GM11168 (cell line): ENCODE measurements around the gene INPP4A.

Experiments used
- in situ Hi-C: fragments of 300-500 bp; cut with MboI; formaldehyde crosslinking; loops from one replicate; pipeline ENCODE4 v1.12.0; 2022; ENCODE audit warnings: low sequenced_read_pairs; ENCODE audit not compliant: unreplicated experiment

The INPP4A gene

GRCh38 chr2:98605076-98605475 is 160.4 kb downstream of the INPP4A start:
- in situ Hi-C loops = no loop called here

GRCh38 chr2:98606431-98606830 is 161.8 kb downstream of the INPP4A start:
- in situ Hi-C loops = no loop called here

- in situ Hi-C loops = no loop called here
These were observed 162.4 kb downstream of the INPP4A start for GRCh38 chr2:98607104-98607503.

- in situ Hi-C loops = no loop called here
These were observed 163.1 kb downstream of the INPP4A start for GRCh38 chr2:98607741-98608115.

- in situ Hi-C loops = no loop called here
These were observed 163.7 kb downstream of the INPP4A start, which contains the start of the genes COA5 and UNC50 for GRCh38 chr2:98608116-98608961. Gene COA5 (minus strand): TSS chr2:98608512. CDS start chr2:98608405, 107 bp downstream. Gene UNC50 (plus strand): TSS chr2:98608589. CDS start chr2:98609760, 1,171 bp downstream.

GRCh38 chr2:98608962-98609604 is 164.4 kb downstream of the INPP4A start:
- in situ Hi-C loops = no loop called here

- in situ Hi-C loops = no loop called here
These were observed 169.5 kb downstream of the INPP4A start for GRCh38 chr2:98614024-98614739.

GRCh38 chr2:98615481-98615880 is 170.8 kb downstream of the INPP4A start:
- in situ Hi-C loops = no loop called here

- in situ Hi-C loops = no loop called here
These were observed 172.5 kb downstream of the INPP4A start for GRCh38 chr2:98617149-98617548.

GRCh38 chr2:98623657-98624056 is 179.0 kb downstream of the INPP4A start:
- in situ Hi-C loops = no loop called here

- in situ Hi-C loops = no loop called here
These were observed 187.7 kb downstream of the INPP4A start for GRCh38 chr2:98632351-98632750.

GRCh38 chr2:98634406-98635092 is 189.9 kb downstream of the INPP4A start:
- in situ Hi-C loops = no loop called here

- in situ Hi-C loops = no loop called here
These were observed 192.9 kb downstream of the INPP4A start for GRCh38 chr2:98637401-98638147.

- in situ Hi-C loops = no loop called here
These were observed 198.9 kb downstream of the INPP4A start for GRCh38 chr2:98643496-98644100.
